ENCODE data around the gene QDPR.
A peak's percentile ranks its signal among the peaks of the same experiment; 100 is the strongest.

The QDPR gene

DNA sequence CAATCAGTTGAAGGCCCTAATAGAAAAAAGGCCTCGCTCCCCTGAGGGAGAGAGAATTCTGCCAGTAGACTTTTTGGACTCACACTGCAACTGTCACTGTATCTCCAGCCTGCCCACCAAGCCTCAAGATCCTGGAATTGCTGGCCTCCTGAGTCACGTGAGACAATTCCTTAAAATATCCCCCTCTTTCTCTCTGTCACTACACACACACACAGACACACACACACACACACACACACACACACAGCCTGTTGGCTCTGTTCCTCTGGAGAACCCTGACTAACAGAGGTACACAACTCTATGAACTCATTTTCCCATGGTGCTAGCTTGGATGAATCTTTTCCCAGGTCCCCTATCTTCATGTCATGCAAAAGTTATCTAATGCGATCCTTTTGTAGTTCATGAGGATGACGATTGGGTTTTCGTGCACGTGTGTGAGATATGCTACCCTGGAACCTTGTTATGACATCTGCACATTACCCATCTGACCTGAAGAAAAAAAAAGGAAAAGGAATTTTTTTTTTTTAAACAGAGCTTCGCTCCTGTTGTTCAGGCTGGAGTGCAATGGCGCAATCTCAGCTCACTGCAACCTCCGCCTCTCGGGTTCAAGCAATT is 16.8 kb upstream of the QDPR start:
- no peak for DNase-seq (ENCODE audit: low read depth in 2 of 2)

GRCh38 chr4:17526695-17527477 is 15.0 kb upstream of the QDPR start:
- no peak for DNase-seq (ENCODE audit: low read depth in 2 of 2)

DNA sequence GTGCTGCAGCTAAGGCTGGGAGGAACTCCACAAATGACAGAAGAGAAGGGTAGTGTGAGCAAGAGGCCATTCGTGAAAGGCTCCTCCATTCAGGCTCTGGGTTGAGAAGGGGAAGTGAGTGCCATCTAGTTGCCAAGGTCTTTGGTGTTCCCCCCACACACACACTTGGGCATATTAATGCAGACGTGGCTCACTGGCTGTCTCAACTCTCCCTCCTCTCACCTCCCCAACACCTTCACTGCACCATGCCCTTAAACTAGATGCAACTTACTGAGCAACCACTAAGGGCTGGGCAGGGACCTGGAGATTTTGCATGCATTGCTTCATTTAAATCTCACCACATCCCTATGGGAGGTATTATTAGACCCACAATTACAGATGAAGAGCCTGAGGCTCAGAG is 11.8 kb upstream of the QDPR start:
- DNase-seq (ENCODE audit: low read depth in 2 of 2): no peak

GRCh38 chr4:17521595-17521994 is 9.7 kb upstream of the QDPR start:
- no peak for DNase-seq (ENCODE audit: low read depth in 2 of 2)

- DNase-seq (ENCODE audit: low read depth in 2 of 2): no peak
Observed at GRCh38 chr4:17517664-17518063, 5.8 kb upstream of the QDPR start.

DNA sequence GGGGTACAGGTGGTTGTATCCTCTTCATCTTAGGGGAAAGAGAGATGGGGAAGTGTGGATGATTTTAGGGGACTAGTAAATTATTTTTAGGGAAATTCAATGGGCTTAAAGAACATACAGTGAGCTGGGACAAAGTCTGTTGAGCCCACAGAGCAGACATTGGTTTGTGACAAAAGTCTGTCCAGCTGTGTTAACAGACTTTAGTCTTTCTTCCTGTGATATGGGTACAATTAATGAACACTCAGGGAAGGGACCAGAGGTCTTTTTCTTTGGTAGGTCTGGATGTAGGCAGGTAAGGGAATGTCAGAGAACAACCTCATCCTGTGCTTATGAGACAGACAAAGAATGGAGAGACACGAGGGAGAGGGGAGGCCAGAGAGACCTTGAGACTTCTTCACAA is 5.1 kb upstream of the QDPR start:
- no peak for DNase-seq (ENCODE audit: low read depth in 2 of 2)

DNA sequence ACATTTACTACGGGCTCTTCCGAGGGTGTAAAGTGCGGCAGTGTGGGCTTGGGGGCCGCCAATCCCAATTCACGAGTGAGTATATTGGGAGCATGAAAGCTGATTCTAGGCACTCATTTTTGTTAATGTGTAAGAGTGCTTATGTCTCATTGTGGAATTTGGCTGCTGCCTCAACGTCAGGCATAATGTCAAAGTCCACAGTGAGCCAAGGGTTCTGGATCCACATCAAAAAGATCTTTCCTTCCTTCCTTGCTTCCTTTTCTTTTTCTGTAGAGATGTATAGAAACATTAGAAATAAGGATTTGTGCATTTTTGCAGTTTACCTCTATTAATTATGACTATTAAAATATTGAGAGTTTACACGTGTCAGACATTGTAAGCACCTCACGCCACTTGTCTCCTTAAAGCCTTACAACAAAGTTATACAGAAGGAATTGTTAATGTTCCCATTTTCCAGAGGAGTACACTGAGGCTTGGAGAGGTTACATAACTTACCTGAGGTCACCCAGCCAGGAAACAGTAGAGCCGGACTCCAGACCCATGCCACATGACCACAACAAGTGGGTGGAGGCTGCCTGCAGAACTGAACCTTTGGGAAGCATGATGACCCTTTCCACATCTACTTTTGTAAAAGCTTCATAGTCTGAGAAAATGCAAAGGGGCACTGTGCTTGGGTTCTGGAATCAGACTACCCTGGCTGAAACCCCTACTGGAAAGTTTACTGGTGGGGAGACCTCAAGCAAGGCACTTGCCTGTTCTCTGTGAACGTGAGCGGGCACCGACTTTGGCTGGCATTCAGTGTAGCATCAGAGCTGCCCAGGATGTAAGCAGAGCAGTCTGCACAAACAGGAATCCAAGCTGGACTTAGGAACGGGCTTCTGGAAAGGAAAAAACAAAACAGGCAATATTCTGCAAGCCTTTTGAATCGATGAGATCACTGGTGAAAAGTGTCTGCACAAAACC is 3.8 kb upstream of the QDPR start:
- no peak for DNase-seq (ENCODE audit: low read depth in 2 of 2)

- no peak for DNase-seq (ENCODE audit: low read depth in 2 of 2)
Observed at GRCh38 chr4:17514865-17515264, 3.0 kb upstream of the QDPR start, which contains the start of gene CLRN2. TSS of gene CLRN2 (plus strand) at chr4:17515165. CDS start at chr4:17515267, 102 bp downstream.

DNA sequence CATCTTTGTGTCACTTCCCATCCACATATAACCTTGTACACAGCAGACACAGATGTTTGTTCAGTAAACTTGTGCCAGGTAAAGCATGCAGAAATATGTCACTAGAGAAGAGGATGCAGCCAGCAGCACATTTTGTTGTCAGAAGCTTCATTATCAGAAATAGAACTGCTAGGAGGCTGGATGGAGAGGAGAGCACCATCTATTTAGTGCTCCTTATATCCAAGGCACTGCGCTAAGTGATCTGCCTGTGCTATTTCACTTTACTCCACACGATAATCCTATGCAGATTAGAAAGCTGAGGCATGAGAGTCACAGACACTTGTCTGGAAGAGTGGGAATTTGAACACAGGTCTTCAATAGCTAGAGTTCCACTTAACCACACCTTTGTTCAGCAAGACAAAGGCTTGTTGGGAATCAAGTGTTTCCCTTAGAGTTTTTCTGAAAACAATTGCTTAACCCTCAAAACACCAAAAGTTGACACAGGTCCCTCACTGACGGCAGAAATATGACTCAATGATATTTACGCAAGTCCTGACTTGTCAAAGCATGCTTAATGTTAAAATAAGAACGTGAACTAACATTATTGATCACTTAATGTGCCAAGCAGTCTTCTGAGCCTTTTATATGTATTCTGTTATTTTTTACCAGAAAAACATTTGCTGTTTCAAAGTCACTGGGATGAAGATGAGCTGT is 1.2 kb upstream of the QDPR start:
- no peak for DNase-seq (ENCODE audit: low read depth in 2 of 2)

- peak; percentile 34 to 49 for DNase-seq (ENCODE audit: low read depth in 2 of 2)
Observed at GRCh38 chr4:17511509-17511949, 361 bp downstream of the QDPR start.

GRCh38 chr4:17511051-17511450 is 839 bp downstream of the QDPR start:
- DNase-seq (ENCODE audit: low read depth in 2 of 2): no peak

DNA sequence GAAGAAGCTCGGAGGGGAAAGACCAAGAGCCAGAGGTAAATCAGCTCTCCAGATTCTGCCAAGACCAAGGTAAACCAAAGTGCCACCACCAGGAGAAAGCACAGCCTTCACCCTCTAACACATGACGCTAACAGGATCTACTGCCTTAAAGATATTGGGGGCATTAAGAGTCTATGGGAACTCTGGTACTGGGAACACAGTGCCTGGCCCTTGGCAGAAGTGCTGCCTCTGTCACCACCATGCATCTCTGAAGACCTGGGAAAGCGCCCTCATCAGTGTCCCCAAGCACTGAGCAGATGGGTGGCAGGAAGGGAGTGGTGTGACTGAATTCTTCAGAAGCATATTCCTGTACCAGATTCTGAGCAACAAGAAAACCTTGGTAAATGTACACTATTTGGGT is 1.3 kb downstream of the QDPR start:
- no peak for DNase-seq (ENCODE audit: low read depth in 2 of 2)

- no peak for DNase-seq (ENCODE audit: low read depth in 2 of 2)
Observed at GRCh38 chr4:17504081-17504480, 7.8 kb downstream of the QDPR start.

DNA sequence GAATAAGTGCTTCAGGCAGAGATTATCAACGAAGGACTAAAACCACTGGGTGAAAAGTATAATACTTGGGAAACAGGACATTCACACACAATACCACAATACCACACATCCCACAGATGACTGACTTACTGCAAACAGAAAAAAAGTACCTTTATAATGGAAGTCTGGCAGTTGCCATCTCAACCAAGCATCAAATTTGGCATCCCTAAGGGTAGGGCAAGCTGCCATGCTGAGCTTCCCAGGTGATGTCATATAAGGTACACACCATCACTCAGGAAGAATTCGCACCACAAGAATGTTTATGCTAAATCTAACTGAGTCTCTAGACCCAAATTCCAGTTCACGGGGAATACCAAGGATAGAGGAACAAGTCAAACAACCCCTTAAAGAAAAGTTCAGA is 9.1 kb downstream of the QDPR start:
- no peak for DNase-seq (ENCODE audit: low read depth in 2 of 2)

DNA sequence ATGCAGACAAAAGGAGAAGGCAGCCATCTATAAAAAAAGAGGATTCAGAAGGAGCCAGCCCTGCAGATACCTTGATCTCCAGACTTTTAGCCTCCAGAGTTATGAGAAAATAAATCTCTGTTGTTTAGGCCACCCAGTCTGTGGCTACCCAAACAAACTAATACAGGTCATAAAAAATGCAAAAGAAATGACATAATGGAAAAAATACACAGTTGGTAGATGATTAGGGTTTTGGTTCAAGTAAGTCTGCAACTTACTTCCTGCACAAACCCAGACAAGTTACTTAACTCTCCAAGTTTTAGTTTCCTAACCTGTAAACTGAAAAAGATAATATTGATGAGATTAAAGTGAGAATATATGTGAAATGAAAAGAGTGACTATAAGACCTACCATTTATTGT is 11.3 kb downstream of the QDPR start:
- DNase-seq (ENCODE audit: low read depth in 2 of 2): no peak

GRCh38 chr4:17497890-17498523 is 13.9 kb downstream of the QDPR start:
- DNase-seq (ENCODE audit: low read depth in 2 of 2): no peak

DNA sequence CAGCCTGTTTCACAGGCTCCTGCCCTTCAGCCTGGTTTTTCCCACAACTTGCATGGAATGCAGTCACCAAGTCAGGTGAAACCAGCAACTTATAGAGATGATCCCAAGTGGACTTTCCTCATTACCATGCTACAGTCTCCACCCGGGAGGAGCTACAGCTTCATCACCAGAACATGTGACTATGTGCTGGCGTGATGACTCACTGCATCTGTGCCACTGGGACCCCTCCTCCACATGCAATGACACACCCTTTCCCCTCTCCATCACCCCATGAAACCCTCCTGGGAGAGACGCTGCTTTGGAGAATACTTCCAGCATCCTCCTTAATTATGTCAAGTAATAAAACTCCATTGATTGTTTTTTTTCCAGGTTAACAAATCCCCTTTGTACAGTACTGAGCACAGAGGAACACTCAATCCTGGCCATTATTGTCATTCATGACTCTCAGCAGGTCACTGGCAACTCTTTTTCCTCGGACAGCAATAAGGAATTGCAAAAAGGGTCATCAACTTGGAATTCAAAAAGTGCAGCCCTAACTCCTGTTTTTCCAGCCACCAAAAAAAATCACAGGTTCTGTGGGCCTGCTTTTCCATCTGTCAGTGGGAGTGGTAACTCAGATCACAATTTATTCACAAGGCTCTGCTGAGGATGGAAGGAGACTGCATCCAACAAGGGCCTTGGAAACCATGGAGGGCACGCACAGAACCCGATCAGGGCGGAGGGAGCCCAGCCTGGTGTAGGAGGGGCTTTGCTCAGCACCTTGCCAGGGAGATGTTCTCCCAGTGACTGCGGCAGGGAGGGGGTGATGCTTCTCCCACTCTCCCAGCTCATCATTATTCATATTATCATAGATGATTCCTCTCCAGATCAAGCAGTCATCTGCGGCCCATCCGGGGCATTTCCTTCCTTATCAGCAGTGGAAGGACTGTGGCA is 17.4 kb downstream of the QDPR start:
- DNase-seq (ENCODE audit: low read depth in 2 of 2): peak in 1 of 2 donors; percentile 1

DNA sequence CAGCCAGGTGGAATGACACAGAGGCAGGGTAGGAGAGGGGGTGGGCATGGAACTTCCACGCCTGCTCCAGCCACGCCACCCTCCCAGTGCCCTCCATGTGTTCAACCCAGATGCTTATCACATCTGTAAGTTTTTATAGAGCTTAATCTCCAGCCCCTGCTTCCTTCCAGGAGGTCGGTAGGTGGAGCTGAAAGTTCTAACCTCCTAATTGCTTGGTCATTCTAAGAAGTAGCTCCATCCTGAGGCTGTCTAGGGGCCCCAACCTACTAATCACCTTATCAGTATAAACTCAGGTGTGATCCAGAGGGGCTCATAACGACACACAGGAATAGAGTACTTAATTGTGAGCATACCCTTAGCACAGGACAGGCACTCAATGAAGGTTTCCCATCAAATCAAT is 18.3 kb downstream of the QDPR start:
- DNase-seq (ENCODE audit: low read depth in 2 of 2): no peak

- no peak for DNase-seq (ENCODE audit: low read depth in 2 of 2)
Observed at GRCh38 chr4:17492876-17493275, 19.0 kb downstream of the QDPR start.

All from stimulated activated CD8-positive, alpha-beta memory T cell treated with anti-CD3 and anti-CD28 coated beads, Interleukin-15, amount 100 ng/mL, for 48 hours (primary cell).